GM18499 (cell line): Measurements from ENCODE around the gene TLE7.

ENCODE experiments used
- ATAC-seq: cut with Tn5 transposase; IDR thresholded peaks from one replicate; pipeline ENCODE4 v1.9.1; 2021; ENCODE audit warnings: moderate number of reproducible peaks; ENCODE audit not compliant: insufficient read depth, unreplicated experiment

The TLE7 gene

DNA sequence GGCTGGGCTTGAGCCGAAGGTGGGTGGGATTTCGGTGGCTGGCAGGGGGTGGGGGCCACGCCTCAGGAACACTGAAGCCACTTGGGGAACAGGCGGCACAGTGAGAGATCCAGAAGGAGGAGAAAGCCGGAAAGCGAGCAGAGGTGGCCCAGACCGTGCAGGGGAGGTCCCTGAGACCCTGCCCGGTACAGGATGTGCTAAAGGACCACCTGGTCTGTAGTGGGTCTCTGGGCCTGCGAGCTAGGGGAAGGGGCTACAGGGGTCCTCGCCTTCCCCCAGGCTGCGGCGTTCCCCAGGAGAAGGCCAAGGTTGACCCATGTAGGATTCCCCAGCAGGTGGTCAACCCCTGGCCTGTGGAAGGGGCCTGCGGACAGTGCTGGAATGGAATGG is at the start of gene TLE7:
Gene TLE7 (minus strand): TSS at position 4 of the 390 bp plus-strand sequence. CDS start 8,730 bp downstream, outside the sequence.
- no peak for ATAC-seq

DNA sequence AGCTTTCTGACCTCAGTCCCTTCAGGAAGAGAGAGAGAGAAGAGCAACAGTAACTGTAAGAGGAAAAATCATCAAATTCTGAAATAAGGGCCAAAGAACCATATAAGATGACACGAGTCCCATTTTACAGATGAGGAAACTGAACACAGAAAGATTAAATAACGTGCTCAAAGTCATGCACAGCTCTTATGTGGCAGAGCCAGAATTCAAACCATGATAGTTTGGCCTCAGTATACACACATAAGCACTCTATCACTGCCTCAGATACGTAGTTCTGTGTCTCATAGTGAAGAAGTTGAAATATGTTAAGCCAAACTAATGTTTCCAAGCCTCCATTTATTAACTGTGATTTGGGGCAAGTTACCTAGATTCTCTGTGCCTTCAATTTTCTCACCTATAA is 49.2 kb upstream of the TLE7 start:
- no peak for ATAC-seq

DNA sequence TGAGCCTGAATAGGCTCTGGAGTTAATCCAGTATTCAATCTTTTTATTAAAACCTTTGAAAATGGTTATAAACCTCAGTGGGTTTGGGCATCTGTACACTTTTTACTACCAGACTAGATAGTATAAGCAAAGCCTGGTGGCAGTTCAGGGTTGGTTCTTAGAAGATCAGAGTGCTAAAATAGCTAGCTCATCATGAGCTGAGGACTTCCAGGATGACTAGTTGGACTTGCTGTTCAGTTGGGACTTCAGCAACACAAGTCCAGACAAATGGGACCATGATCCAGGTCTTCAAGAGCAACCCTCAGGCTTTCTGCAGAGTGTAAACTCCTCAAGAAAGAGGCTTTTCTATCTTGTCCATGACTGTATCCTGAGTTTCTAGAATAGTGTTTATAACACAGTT is 48.5 kb upstream of the TLE7 start:
- no peak for ATAC-seq

DNA sequence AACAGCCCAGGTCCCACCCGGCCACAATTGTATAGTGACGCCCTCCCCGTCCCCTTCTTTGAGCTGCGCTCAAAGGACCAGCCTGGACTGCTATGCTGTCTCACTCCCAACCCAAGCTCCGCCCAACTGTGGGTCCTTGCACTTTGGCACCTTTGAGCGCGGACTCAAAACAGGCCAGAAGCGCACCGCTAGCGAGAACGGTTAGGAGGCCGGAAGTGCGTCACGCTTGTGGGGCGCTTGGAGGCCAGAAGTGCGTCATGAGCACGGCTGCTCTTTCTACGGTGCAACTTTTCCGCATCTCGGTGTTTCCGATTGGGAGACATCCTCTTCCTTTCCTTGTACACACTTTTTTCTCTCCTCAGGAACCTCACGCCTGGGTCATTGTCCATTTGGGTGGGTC is 47.3 kb upstream of the TLE7 start, which contains the start of gene ZNF19:
Gene ZNF19 (minus strand): TSS at position 203 of the 400 bp plus-strand sequence. CDS start 7,210 bp downstream, outside the sequence.
- ATAC-seq, result no peak

DNA sequence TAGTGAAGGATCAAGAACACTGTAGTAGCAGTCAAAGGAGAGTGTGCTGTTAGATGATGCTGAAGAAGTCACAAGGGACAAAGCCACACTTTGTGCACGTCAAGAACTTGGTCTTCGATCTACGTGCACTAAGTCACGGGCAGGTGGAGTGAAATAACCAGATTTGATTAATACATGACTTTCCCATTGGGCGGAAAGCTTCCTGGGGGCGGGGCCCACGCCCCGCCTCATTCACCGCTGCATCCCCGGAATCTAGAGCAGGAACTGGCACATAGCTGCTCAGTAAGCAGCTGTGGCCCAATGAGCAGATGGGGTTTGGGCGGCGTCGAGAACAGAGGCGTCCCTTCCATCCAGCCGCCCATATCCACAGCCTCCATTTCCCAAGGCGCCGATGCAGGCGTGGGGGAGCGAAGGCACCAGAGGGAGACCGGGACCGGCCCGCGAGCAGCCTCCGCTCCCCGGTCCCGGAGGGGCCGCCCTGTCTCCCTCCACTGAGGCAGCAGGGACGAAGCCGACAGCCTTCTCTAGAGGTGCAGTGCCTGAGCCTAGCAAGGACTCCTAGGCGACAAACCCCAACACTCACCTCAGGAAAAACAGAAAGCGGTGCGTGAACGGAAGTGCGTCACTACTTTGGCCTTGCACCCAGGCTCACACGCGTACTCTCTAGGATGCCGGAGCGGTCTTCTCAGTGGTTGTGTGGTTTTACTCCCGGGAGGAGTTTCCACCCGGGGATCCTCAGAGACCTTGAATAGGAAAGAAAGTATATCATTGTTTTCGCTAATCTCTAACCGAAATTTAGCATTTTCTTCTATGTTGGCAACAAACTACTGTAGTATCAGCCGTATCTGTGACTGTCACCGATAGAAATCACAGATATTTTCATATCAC is 42.4 kb upstream of the TLE7 start:
- ATAC-seq, result peak; percentile 61

DNA sequence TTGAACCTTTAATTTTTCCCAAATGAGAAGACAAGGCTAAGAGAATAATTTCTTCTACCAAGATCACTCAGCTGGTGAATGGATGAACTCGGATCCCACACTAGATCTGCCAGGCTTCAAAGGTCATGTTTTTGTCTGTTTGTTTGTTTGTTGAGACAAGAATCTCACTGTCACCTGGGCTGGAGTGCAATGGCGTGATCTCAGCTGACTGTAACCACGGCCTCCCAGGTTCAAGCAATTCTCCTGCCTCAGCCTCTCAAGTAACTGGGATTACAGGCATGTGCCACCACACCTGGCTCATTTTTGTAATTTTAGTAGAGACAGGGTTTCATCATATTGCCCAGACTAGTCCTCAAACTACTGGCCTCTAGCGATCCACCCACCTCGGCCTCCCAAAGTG is 40.7 kb upstream of the TLE7 start:
- no peak for ATAC-seq

DNA sequence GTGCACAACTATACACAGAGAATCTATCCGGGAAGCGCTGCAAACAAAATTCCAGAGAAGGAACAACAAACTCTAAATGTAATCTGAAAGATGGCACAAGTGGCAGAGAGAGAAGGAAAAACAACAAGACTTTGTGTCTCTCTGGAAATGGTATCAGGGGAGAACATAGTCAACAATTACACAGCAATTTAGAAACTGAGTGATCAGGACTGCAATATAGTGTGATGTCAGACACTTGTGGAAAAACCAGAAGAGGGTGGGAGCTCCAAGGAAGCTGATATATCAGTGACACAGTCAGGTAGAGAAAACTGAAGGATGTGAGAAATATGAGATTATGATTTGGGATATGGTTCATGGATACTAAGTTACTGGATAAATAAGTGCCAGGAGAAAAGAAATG is 39.1 kb upstream of the TLE7 start:
- no peak for ATAC-seq

DNA sequence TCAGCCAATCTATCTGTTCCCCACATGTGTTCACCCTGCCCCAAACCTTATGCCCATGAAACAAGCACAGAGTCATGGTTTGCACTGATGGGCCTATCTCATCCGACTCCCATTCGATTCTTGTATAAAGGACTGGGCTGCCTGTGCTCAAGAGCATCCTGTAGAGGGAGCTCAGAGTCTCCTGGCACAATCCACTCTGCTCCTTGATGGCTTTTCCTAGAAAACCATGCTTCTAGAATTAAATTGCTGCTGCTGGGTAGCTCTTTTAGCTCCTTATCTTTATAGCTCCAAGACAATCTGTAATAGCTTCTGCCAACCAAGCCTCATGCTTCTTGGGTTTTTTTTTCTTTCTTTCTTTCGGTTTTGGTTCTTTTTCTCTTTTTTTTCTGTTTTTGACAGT is 37.6 kb upstream of the TLE7 start:
- ATAC-seq, result no peak

DNA sequence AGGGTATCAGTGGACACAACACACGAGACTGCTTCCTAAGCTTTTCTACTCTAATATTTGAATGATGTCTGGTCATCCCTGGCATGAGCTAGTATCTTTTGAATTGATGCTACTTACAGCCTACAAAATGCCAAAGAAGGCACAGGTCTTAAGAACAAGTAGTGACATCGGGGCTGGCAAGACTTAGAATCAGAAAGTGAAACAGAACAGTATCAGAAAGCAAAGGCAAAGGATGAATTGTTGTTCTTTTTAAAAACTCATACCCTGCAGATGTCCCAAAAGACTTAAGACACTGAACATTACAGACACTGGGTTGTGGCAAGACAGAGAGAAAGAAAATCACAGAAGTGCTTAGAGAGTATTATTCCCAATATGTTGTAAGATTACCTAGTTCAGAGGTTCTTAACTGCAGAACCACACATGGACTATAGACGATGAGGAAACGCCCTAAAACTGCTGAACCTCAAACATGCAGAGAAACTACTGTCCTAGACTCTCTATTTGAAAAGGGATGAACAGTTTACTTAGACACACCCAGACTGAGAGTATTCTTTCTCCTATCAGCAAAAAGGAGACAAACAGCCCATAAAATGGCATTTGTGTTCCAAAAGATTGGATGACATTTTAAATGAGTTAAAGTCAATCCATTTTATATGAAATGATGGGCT is 34.7 kb upstream of the TLE7 start:
- ATAC-seq, result no peak

DNA sequence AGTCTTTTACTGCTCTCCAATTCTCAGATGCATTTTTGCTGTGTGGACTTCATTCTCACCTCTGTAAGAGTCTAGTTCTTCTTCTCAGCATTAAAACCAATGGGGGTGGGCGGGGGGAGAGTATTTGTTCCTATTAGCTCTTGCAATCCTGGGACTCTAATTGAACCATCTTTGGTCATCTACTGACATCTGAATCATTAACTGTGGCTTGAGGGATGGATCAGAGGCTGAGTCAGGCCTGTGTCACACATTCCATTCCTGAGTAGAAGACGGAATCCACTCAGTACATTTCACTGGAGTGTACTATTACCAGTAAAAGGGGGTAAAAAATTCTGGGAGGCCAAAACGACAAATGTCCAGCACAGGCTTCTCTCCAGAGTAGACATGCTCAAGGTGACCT is 33.0 kb upstream of the TLE7 start:
- ATAC-seq, result no peak

DNA sequence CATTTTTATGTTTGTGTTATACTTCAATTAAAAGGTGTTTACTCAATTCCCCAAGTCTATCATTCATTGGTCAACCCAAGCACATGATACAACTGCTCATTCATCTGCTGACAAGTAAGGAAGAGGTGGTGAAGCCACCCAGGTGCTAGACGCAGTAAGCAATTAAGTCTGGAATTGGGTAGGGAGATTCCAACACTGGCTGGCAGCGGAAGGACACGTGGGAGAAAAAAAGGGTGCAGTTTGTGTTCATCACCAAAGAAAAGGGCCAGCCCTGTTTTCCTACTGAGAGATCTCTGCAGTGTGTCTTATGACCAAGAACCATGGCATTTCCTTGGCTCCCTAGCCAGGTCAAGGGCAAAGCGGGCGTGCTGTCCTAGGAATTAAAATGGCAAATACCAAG is 32.0 kb upstream of the TLE7 start:
- no peak for ATAC-seq

DNA sequence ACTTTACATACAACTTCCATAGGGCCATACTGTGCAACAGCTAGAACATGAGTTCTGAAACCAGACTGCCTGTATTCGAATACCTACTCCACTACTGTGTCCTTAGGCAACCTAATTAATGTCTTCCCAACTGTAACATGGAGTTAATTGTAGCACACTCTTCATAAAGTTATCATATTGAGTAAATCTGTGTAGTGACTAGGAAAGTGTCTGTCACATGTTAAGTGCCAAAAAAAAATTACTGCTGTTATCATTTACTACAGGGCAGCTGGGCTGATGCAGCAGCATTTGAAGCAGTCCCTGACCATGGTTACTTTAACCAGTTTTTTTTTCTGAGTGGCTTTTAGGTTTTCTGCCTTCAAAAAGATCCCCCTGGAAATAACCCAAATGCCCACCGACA is 31.1 kb upstream of the TLE7 start:
- ATAC-seq, result no peak

DNA sequence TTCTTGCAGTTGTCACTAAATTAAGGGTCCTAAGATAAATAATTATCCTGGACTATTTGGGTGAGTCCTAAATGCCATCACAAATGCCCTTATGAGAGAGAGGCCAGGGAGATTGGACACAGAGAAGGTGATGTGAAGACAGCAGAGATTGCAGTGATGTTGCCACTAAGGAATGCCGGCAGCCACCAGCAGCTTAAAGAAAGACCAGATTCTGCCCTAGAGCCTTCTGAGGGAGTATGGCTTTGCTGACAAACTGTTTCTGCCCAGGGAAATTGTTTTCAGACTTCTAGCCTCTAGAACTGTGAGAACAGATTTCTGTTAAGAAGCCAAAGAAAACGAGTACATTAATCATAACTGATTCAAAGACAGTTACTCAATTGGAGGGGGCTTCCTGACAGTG is 30.2 kb upstream of the TLE7 start:
- no peak for ATAC-seq

DNA sequence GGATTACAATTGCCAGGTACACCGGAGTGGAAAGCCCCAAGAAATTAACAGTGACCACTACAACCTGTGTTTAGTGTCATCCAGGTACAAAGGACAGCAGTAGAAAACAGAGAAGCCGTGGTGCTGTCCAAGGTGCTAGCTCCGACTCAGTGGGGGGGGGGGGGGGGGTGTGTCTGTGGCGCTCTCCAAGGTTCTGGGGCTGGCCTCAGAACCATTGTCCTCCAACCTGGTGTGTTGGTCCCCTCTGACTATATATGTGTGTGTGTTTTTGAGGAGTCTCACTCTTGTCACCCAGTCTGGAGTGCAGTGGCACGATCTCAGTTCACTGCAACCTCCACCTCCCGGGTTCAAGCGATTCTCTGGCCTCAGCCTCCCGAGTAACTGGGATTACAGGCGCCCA is 26.0 kb upstream of the TLE7 start:
- no peak for ATAC-seq

DNA sequence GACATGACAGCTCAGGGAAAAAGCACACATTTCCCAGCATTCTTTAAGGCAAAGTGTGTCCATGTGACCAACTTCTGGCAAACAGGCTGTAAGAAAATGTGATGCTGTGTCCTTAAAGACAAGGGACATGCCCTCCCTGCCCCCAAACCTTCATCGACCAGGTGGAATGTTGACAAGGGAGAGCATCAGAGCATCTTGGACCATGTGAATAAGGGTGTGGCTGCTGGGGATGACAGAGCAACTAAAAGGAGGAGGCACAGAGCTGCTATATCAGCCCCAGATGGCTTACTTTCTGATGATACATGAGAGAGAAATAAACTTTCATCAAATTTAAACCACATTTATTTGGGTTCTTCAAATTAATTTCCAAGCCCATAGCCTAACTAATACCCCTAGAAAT is 22.4 kb upstream of the TLE7 start:
- ATAC-seq, result no peak

DNA sequence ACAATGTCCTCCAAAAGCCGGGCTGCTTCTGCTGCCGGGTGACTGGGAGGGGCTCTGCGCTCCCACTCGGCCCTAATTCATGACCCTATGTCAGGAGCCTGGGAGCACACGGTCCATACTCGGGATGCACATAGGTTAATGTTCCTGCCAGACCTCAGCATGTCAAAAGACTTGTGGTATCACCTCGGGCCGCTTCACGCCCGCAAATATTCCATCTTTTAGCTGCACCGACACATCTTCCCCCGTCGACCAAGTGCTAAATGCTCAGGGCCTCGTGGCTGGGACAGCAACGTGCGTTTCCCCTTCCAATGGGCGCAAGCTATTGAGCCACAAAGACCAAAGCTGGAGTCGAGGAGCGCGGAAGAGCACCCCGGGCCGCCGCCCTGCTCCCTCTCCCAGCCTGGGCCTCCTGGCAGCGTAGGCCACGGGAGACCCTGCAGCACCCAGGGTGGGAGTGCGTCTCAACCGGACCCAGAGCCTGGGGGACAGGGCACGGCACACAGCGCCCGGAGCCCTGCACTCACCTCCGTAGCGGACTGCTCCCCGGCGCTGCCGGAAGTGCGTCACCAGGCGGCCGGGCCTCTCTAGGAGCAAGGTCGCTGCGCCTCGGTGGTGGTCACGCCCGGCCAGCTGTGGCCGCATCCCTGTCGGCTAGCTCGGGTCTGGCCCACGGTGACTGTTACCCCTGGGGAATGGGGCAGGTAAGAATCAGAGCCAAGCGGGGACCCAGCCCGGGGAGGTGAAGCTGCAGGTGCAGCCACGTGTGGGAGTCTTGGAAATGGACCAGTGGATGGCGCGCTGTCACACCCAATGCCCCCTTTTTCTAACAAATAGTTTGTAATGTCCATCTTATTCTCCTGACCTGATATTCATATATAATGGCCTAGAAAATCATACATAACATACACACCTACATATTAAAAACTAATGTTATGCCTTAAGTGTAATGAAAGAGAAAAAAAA is 20.1 kb upstream of the TLE7 start, which contains the start of gene ZNF23:
Gene ZNF23 (minus strand): TSS at position 562 of the 963 bp plus-strand sequence. CDS start 5,451 bp downstream, outside the sequence.
- ATAC-seq, result peak; percentile 60

DNA sequence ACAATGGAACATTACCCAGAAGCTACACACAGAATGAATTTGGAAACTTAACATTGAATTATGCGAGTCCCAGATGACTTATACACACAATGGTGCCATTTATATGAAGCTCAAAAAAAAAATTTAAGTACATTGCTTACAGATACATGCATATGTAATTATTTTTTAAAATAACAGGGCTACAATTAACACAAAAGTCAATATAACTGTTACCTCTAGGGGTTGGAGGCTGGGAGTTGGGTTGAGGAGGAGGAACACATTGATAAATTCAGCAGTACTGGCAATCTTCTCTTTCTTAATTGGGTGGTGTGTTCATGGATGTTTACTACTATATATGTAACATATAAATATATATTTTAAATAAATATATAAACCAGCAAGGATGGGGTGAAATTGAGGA is 19.1 kb upstream of the TLE7 start:
- ATAC-seq, result no peak

DNA sequence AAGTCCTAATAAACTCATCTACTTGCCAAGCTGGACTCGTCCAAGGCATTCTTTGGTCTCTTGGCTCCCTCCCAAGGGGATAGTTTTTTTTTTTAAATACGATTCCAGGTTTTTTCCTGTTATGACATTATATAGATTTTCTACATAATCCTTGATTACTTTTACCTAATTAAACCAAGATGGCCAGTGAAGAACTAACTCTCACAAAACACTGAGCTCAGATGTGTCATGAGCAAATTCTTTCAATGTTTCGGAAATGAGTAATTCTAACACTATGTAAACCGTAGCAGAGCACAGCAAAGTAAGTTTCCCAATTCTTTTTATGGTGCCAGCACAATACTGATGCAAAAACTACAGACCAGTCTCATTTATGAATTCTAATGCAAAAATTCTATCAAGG is 18.4 kb upstream of the TLE7 start:
- no peak for ATAC-seq

DNA sequence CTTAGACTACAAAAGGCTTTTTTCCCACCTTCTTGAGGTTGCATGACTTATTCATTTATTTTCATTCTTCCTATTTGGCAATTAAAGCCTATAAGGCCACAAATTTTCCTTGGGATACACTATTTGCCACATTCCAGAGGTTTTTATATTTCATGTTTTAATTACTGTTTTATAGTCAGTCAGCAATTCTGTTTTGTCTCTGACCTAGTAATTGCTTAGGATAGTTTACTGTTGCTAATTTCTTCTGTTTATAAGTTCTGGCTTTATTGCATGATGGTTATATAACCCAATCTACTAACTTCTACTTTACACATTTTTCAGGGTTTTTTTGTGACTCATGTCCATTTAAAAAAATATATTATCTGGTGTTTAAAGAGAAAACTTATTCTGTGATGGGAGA is 17.7 kb upstream of the TLE7 start:
- ATAC-seq, result no peak

DNA sequence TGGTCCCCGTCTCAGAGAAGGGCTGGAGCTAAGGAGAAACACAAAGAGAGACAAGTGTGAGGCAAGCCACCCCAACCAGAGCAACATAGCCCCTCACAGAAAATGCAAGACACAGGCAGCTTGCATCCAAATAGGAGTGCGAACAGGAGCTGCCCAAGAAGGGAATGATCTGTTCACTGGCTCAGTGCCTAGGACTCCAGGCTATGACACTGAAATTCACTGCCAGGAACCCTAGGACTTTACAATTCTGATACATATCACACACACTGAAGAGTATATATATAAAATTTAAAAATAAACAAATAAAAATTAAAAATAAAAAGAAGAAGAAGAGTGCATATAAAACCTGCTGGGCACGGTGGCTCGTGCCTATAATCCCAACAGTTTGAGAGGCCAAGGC is 14.9 kb upstream of the TLE7 start:
- ATAC-seq, result no peak
